GM21423 (cell line): ENCODE data around the gene TEAD1.

Experiments
- ATAC-seq: cut with Tn5 transposase; IDR thresholded peaks from one replicate; pipeline ENCODE4 v1.9.1; 2021; ENCODE audit warnings: mild to moderate bottlenecking, moderate library complexity; ENCODE audit not compliant: unreplicated experiment

The TEAD1 gene

DNA sequence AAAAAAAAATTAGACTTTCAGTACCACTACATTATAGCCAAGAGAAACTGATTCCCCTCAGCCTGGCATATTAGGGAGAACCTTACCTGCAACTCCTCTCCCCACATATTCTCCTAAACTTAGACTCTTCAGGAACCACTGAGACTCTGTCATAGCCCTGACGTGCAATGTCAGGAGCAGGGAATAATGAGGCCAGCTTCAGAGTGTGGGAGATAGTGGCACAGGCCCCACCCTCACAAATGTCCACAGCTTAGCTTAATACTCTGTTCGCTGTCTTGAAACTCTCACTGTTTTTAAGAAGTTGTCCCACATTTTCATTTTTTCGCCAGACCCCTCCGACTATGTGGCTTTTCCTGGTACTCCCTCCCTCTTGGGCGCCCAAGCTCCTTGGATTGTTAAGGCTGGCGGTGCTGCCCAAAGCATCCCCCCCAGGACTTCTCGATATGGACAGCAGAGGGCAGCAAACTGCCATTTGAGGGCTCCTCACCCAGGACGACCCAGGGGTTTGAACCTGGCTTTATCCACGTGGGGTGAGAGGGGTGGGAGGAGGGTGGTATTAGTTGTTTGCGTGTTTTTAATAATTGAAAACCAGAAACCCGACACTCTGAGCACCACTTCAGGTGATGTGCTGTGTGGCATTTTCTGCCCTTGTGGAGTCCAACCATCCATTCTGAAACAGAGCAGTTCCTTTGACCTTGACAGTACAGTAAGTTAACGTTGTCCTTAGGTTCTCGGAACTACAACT is 289.7 kb downstream of the TEAD1 start:
- ATAC-seq = peak; percentile 75

DNA sequence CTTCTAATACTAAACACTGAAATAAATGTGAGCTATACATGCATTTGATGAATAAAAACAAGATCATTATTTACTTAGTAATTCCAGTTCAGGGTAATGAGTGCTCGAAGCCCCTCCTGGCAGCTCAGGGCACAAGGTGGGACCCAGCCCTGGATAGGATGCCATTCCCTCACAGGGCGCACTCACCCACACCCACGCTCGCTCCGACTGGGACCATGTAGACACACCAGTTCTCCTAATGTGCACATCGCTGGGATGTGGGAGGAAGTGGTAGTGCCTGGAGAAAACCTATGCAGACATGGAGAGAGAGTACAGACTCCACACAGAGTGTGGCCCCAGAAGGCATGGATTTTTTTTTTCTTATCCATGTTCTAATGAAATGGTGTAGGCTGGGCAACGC is 290.4 kb downstream of the TEAD1 start:
- ATAC-seq = no peak

- ATAC-seq = no peak
These were observed 291.8 kb downstream of the TEAD1 start for GRCh38 chr11:12966002-12966401.

GRCh38 chr11:12968101-12968500 is 293.9 kb downstream of the TEAD1 start:
- no peak for ATAC-seq

DNA sequence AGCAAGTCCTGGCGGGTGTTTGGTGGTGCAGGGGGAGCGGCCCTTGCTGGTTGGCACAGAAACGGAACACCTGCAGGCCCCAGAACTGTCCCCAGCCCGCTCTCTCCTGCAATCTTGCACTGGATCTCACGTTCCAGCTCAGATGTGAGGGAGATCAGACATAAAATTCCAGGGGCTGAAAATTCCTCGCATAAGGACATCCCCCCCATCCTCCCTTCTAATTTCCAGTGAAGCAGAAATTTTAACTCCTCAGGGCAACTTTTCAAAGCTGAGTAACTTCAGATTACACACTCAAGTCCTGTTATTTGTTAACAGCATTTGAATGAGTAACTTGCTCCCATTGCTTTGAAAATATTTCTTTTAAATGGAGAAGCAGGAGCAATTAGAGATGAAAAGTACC is 294.6 kb downstream of the TEAD1 start:
- no peak for ATAC-seq

DNA sequence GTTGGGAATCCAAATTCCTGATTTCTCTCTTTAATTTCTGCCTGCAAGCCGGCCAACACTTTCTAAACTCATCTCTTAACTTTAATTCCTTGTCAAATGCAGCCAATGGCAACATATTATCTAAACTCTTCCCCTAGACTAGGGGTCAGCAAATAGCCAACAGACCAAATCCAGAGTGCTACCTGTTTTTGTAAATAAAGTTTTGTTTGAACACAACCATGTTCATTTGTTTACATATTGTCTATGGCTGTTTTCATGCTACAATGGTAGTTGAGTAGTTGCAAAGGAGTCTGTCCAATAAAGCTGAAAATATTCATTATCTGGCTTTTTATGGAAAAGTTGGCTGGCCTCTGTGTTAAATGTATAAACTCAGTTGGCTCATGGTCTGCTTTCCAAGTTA is 297.7 kb downstream of the TEAD1 start:
- ATAC-seq = no peak

DNA sequence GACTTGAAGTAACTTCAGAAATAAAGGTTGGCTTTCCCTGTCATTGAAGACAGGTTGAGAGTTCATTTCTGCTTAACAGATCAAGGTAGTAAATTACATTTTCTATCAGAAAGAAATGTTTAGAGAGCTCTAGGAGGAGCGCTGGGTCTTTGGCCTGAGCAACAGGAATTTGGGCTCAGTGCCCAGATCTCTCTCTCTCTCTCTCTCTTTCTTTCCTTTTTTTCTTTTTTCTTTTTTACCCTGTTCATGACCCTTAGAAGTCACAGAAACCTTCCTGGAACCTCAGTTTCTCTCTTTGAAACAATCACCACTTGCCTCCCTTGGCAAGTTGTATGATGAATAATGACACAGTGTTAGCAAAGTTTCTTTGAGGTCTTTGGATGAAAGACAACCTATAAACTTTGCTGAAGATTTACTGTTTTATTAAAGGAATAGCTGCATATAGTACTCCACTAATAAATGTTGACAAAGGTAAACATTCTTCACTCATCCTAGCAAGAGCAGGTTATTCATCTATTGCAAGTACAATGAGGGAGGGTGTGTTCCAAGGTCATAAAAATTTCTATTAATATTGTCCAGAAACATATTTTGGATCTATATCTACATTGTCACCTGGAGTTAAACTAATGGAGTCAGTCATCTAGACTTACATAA is 299.4 kb downstream of the TEAD1 start:
- ATAC-seq = no peak

DNA sequence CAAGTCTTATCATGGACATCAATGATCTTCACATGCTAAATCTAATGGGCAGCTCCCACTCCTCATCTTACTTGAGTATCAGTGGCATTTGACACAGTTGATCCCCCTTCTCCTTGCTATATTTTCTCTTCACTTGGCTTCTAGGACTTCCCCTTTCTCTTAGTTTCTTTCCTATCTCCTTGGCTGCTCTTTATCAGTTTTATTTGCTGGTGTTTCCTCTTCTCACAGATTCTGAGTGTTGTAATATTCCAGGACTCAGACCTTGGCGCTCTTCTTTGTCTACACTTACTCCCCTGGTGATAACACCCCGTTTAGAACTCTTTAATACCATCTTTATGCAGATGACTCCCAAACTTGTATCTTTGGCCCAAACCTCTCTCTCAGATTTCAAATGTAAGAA is 301.0 kb downstream of the TEAD1 start:
- ATAC-seq = no peak

GRCh38 chr11:12979928-12980689 is 305.9 kb downstream of the TEAD1 start:
- no peak for ATAC-seq

DNA sequence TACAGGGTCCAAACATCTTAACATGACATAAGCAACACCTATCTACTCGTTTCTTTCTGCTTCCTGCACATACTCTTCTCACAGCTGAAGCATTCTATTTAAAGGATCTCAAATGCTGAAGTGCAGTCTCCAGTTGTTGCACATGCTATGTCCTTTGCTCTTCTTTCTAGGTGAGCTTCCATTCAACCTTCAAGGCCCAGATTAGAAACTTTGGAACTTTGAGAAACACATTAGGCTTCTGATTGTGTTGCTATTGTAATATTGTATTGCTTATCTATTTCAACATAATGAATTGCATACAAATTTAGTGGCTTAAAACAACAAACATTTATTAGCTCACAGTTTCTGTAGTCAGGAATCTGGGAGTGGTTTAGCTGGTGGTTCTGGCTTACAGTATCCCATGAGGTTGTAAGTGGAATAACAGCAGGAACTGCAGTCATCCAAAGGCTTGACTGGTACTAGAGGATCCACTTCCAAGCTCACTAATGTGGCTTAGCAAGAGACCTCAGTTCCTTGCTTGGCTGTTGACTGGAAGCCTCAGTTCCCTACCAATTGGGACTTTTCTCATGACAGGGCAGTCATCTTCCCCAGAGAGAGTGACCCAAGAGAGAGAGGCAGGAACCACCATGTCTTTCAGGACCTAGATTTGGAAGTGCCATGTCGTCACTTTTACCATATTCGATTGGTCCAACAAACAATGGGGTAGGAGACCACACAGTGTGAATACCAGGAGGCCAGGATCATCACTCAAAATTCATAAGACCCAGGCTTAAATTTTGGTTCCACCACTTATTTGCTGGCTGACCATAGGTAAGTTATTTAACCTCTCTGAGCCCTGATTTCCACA is 307.7 kb downstream of the TEAD1 start:
- ATAC-seq = no peak

- ATAC-seq = no peak
These were observed 309.1 kb downstream of the TEAD1 start for GRCh38 chr11:12983336-12983735.

DNA sequence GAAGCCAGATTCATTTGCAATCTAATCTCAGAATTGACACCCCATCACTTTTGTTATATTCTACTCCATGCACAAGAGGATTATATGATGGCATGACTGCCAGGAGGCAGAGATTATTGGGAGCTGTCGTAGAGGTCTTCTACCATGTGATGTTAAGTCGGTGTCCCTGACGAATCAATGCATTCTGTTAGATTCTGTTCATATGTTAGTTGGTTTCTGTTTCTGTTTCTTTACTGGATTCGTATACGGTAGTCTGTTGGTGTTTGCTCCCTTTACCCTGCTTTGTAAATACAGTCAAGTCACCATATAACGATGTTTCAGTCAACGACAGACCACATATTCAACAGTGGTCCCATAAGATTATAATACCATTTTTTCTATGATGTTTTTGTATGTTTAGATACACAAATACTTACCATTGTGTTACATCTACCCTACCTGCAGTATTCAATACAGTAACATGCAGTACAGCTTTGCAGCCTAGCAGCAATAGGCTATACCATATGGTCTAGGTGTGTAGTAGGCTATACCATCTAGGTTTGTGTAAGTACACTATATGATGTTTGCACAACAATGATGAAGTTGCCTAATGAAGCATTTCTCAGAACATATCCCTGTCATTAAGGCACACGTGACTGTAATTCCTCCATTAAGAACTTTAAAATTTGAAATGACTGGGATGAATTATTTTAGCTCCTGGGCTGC is 312.1 kb downstream of the TEAD1 start:
- no peak for ATAC-seq

GRCh38 chr11:12989428-12990161 is 315.4 kb downstream of the TEAD1 start:
- ATAC-seq = no peak

DNA sequence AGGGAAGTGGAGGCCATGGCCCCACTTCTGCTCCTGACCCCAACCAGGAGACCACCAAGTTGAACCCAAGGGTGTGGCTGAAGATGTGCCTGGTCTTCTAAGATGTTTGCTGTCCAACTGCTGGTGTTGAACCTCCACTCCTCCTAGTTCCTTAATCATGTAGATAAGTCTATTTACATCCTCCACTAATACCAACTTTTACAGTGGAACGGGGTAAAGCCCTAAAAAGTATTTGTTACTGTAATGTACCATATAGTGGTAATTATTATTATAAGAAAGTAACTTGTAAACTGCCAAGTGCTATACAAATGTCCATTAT is 315.9 kb downstream of the TEAD1 start:
- ATAC-seq = no peak

DNA sequence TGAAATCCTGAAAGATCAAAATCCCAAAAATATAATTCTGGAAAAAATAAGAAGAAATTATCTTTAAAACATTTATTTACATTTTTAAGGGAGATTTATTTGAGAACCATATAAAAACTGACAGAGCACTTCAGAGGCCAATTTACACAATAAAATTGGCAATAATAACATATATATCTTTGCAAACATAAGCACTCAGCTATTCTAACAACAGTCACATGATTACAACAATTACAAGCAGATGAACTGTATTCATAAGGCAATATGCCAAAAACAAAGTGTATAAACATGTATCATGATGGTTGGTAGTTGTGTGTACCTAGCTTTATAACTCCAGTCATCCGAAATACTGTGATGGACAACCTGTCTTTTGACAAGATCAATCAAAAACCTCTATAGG is 317.2 kb downstream of the TEAD1 start:
- no peak for ATAC-seq

DNA sequence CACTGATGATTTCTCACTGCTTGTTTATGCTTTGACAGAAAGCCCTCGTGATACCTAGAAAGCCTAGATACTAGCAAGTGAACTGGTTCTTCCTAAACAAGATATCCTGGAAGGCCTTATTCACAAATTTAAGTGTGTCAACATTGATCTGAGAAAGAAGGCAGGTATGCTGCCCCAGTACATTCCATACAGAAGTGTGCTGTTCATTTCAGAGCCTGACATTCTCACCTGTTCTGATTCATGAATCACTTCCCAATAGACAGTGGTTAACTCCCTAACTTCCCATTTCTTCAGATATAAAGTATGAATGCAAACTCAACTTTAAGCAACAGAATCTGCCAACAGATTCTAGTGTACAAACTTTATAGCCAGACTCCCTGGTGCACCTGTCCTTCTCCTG is 319.4 kb downstream of the TEAD1 start:
- ATAC-seq = no peak
